Activated CD8-positive, alpha-beta memory T cell treated with anti-CD3 and anti-CD28 coated beads, Interleukin-2, amount 50 U/mL, for 4 hours (primary cell): ENCODE measurements around the gene TOP3B.
"Not testable (repeated sequence)": the region's sequence is repeated elsewhere in the genome, so short reads cannot be mapped to it uniquely, and the experiment has no call there.

Experiments
- DNase-seq: peaks from one replicate; pipeline ENCODE4 v3.0.0-alpha.2; 2020

The TOP3B gene

GRCh38 chr22:21921729-21922128, 60.9 kb downstream of the TOP3B start:
- no peak for DNase-seq

GRCh38 chr22:21921184-21921721, 61.3 kb downstream of the TOP3B start:
- no peak for DNase-seq

GRCh38 chr22:21920341-21921183, 62.0 kb downstream of the TOP3B start:
- DNase-seq, result no peak

- no peak for DNase-seq
Observed at GRCh38 chr22:21919526-21920307, 62.9 kb downstream of the TOP3B start.

GRCh38 chr22:21918466-21919185, 64.0 kb downstream of the TOP3B start:
- no peak for DNase-seq

- DNase-seq, result no peak
Observed at GRCh38 chr22:21917959-21918261, 64.7 kb downstream of the TOP3B start.

- no peak for DNase-seq
Observed at GRCh38 chr22:21917181-21917958, 65.2 kb downstream of the TOP3B start.

GRCh38 chr22:21916309-21916918, 66.2 kb downstream of the TOP3B start:
- DNase-seq, result no peak

GRCh38 chr22:21915624-21916308, 66.8 kb downstream of the TOP3B start:
- DNase-seq, result no peak

GRCh38 chr22:21914033-21914642, 68.4 kb downstream of the TOP3B start:
- DNase-seq, result not testable (repeated sequence)

GRCh38 chr22:21910367-21910766, 72.2 kb downstream of the TOP3B start:
- not testable (repeated sequence) for DNase-seq

GRCh38 chr22:21909871-21910270, 72.7 kb downstream of the TOP3B start:
- DNase-seq, result no peak

- DNase-seq, result no peak
Observed at GRCh38 chr22:21907638-21908522, 74.7 kb downstream of the TOP3B start.
